IPS-11a (cell line): Measurements from ENCODE around the gene PHRF1.

ENCODE experiments used
- H3K4me3 ChIP-seq: one replicate; pipeline ENCODE4 v1.5.1; 2013; ENCODE audit warnings: low read depth, low read length, control low read depth

The PHRF1 gene

DNA sequence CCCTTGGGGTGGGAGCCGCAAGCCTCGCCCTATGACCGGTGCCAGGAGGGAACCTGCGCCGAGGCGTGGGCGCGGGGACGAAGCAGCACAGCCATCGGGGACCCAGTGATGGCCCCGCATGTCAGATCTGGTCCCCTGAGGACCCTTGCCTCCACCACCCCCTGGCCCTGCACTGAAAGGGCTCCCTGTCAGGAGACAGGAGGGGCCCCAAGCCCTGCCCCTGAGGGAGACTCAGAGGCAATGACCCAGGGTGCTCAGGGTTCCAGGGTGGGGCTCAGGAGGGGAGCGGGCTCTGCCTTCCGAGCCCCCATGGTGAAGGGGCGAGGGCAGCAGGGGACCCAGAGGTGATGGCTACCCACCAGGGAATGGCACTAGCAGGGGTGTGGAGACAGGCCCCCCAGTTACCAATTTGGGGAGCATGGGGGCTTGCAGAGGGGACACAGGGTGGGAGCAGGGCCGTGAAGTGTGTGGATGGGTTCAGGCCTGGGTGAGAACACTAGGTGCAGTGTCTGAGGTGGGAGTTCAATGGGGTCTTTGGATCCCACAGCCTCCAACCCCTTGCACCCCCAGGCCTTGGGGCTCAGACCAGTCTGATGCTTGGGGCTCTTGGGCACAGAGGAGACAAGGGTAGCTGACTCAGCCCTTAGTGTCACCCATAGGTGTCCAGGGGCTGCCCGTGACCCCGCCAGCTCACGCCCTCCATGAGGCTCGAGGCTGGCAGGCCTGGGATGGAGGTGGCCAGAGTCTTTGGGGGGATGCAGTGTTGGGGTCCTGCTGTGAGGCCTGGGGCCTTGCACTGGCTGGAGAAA lies 38.4 kb upstream of the PHRF1 start:
- peak overlapping the region; percentile 14 for H3K4me3 ChIP-seq

DNA sequence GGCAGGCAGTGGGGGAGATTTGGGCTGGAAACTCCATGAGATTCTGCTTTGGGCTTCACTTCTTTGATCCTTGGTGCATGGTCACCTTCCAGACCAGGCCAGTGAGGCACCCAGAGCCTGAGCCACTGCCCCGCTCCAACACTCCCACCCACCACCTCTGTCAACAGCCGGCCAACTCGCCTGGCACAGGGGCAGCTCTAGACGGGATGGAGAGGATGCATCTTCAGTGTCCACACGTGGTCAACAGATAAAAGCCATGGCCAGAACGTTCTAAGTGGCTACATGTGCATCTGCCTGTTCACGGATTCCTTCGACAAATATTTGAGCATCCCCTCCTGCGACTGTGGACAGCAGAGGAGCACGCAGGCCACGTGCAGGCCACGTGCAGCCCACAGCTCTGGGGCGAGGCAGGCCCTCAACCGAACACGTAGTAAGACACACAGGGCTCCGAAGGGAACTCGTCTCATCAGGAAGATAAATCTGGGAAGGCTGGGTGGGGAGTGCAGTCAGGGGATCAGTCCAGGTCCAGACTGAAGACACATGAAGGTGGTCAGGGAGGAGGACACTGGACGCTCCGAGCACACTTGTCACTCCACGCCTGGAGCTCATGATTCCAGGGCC lies 37.7 kb upstream of the PHRF1 start:
- H3K4me3 ChIP-seq, result no peak overlapping the region

DNA sequence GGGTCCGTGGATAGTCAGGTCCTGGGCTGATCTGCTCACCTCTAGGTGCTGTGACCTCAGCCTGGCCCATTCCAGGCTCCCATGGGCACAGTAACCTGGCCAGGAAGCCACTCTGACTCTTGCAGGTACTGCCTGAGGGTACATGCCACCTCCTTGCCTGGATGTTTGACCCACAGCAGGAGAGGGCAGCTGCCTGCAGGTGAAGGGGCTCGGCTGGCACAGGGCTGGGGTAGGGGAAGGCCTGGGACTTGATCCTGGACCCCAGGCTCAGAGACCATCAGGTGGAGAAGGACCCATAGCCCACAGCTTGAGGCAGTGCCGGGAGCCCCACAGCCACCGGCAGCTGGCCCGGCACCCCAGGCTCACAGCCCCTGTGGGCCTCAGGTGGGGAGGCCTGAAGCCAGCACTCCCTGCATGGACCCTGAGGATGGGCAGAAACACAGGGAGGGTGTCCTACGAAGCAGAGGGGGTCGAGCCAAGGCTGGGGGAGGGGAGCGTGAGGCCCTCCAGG lies 36.2 kb upstream of the PHRF1 start:
- no peak overlapping the region for H3K4me3 ChIP-seq

DNA sequence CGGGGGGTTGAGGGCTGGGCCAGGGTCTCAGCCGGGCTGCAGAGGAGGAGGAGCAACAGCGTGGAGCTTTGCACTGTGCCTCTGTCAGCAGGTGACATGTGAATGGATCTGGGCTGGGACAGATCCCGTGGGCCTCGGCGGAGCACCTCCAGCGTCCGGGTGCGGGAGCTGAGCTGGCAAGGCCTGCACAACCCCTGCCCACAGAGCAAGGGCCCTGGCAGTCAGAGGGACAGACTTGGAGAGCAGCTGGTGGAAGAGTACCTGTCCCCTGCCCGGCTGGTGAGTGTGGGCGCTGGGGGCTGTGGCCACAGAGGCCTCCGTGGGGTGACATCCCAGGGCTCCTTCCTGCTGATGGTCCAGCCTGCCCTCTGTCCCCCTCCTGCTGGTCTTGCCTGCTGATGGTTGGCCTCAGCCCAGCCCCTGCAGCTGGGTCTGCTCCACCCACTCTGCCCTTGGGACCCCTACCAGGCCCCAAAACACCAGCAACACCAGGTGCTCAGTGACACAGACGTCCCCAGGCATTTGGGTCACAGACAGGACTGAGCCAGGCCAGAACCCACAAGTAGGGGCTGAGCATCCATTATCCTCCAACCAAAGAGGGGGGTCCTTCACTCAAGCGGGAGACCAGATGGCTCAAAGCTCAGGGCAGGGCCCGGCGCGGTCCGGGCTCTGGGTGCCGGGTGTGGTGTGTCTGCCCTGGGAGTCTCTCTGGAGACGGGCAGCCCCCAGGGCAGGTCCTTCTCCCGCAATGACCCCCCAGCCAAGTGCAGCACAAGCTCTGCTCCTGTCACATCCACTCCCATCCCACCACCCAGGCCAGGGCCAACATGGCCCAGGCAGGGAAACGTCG lies 35.5 kb upstream of the PHRF1 start:
- H3K4me3 ChIP-seq, result no peak overlapping the region

- H3K4me3 ChIP-seq, result no peak overlapping the region
Observed at GRCh38 chr11:541433-541885, 34.8 kb upstream of the PHRF1 start.

GRCh38 chr11:544817-545166 lies 31.5 kb upstream of the PHRF1 start:
- no peak overlapping the region for H3K4me3 ChIP-seq

DNA sequence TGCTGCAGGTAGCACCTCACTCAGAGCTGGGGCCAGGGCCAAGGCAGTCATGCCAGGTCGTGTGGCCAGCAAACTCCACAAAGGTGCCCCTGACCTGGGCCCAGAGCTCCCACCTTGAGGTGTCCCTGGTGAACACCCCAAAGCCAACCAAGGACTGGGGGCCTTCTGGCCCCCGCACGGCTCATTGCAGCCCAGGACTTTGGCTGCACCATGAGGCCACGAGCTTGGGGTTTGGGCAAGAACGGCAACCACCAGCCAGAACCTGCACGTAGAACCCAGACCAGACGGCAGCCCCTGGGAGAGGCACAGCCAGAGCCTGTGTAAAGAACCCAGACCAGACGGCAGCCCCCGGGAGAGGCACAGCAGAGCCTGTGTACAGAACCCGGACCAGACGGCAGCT lies 31.1 kb upstream of the PHRF1 start:
- no peak overlapping the region for H3K4me3 ChIP-seq

- no peak overlapping the region for H3K4me3 ChIP-seq
Observed at GRCh38 chr11:548700-549603, 27.3 kb upstream of the PHRF1 start.

DNA sequence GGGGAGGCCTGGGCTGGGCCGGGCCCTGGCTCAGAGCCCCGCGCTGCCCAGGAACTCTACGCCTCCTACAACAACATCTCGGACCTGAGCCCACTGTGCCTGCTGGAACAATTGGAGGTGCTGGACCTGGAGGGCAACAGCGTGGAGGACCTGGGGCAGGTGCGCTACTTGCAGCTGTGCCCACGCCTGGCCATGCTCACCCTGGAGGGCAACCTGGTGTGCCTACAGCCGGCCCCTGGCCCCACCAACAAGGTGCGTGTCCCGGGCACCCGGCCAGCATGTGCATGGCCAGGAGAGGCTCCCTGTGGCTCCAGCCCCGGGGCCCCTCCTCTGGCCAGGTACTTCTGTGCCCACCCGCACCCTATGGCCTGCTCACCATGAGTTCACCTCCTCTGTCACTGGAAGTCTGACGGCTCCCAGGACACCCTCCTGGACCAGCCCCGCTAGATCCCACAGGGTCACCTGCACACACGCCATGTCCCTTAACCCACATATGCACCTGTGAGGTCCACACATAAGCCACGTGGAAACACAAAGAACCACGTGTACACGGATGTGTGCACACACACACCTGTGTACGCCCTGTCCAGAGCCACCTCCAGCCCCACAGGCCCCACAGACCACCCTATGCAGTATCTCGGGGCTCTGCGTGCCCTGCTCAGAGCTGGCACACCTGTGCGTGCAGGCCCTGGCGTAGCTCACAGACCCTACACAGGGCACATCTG lies 26.1 kb upstream of the PHRF1 start:
- no peak overlapping the region for H3K4me3 ChIP-seq

DNA sequence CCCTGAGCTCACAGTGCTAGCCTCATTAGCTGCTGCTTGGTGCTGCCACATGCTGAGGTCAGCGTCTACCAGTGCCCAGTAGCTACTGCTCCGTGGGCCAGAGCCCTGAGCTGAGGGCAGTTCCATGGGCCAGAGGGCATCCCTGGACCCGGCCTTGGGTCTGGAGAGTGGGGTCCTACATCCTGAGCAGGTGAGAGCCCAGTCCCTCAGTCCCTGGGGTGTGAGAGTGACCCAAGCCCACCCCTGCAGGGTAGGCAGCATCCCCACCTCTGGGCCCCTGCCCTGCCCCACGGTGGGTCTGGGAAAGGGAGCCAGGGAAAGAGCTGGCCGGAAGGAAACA lies 25.6 kb upstream of the PHRF1 start:
- H3K4me3 ChIP-seq, result no peak overlapping the region

DNA sequence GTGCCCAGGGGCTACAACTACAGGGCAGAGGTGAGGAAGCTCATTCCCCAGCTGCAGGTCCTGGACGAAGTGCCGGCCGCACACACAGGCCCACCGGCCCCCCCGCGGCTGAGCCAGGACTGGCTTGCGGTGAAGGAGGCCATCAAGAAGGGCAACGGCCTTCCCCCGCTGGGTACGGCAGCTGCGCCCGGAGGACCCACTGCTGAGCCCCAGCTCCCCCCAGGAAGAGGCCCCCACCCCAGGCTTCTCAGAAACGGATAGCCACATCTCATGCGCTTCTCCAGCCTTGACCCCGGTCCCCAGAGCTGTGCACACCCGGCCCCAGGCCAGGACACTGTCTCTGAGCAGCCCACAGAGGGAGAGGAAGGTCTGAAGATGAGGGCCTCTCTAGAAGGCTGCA lies 25.1 kb upstream of the PHRF1 start:
- H3K4me3 ChIP-seq, result no peak overlapping the region

DNA sequence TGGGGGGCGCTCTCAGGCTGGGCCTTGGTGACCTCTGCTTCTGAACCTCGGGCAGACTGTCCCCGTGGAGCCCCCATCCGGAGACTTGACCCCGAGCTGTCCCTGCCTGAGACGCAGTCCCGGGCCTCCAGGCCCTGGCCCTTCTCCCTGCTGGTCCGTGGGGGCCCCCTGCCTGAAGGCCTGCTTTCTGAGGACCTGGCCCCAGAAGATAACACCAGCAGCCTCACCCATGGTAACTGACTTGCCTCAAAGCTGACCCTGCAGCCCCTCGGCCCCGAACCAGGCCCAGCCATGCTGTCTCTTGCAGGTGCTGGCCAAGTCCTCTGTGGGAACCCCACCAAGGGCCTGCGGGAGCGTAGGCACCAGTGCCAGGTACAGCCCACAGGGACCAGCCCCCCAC lies 24.7 kb upstream of the PHRF1 start:
- H3K4me3 ChIP-seq, result no peak overlapping the region

- H3K4me3 ChIP-seq, result no peak overlapping the region
Observed at GRCh38 chr11:553083-553987, 22.9 kb upstream of the PHRF1 start.

DNA sequence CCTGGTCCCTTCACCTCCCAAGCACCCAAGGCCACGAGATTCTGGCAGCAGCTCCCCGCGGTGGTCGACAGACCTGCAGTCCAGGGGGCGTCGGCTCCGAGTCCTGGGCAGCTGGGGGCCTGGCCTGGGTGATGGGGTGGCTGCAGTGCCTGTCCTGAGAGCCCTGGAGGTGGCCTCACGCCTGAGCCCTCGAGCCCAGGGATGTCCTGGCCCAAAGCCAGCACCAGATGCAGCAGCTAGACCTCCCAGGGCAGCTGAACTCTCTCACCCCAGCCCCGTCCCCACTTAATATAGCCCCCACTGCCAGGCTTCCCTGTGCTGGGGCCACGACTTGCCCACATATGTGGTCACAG lies 22.3 kb upstream of the PHRF1 start:
- no peak overlapping the region for H3K4me3 ChIP-seq

- H3K4me3 ChIP-seq, result peak overlapping the region; percentile 20
Observed at GRCh38 chr11:554428-555226, 21.6 kb upstream of the PHRF1 start.

DNA sequence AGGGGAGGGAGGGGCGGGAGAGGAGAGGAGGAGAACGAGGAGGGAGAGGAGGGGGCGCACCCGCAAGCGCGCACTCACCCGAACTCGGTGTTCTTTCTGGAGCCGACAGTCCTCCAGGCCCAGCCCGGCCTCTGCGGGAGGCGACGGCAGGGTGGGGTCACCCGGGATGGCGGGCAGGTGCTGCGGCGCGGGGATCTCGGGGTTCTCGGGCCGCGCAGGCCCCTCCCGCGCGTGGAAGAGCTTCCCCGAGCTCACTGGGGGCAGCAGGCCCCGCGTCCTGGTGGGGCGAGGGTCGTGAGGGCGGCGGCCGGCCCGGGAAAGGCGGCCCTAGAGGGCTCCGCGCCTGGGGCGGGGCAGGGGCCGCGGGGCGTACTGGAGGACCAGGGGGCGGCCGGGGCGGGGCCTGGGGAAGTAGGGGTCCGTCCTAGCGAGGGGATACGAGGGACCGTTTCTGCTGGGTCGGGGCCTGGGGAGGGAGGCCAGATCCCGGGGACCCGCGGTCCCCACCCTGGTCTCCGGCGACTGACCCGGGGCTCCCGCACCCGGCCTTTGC lies 21.0 kb upstream of the PHRF1 start:
- peak overlapping the region; percentile 53 for H3K4me3 ChIP-seq

- H3K4me3 ChIP-seq, result peak overlapping the region; percentile 53
Observed at GRCh38 chr11:555780-556661, 20.2 kb upstream of the PHRF1 start.
